ENCODE data around the gene SPACA1.
A peak's percentile ranks its signal among the peaks of the same experiment; 100 is the strongest.
"Not testable (repeated sequence)": the region's sequence is repeated elsewhere in the genome, so short reads cannot be mapped to it uniquely, and the experiment has no call there.

Gene SPACA1

GRCh38 chr6:88047510-88048150, at the start of gene SPACA1:
Gene SPACA1 (plus strand): TSS chr6:88047841. CDS start chr6:88047906, 65 bp downstream.
- peak in 1 of 56 donors; percentile 1 for DNase-seq

- DNase-seq: no peak
These were observed 46.9 kb upstream of the SPACA1 start for GRCh38 chr6:88000713-88001112.

- not testable (repeated sequence) for DNase-seq
These were observed 46.4 kb upstream of the SPACA1 start for GRCh38 chr6:88001279-88001678.

GRCh38 chr6:88004707-88005106, 42.9 kb upstream of the SPACA1 start:
- DNase-seq: no peak

GRCh38 chr6:88006557-88006956, 41.1 kb upstream of the SPACA1 start:
- no peak for DNase-seq

GRCh38 chr6:88008411-88008810, 39.2 kb upstream of the SPACA1 start:
- DNase-seq: no peak

- no peak for DNase-seq
These were observed 38.8 kb upstream of the SPACA1 start for GRCh38 chr6:88008831-88009231.

GRCh38 chr6:88013015-88013414, 34.6 kb upstream of the SPACA1 start:
- DNase-seq: no peak

- DNase-seq: no peak
These were observed 34.1 kb upstream of the SPACA1 start for GRCh38 chr6:88013554-88013953.

GRCh38 chr6:88020439-88020838, 27.2 kb upstream of the SPACA1 start:
- no peak for DNase-seq

GRCh38 chr6:88024696-88025095, 22.9 kb upstream of the SPACA1 start:
- DNase-seq: no peak

- no peak for DNase-seq
These were observed 16.1 kb upstream of the SPACA1 start for GRCh38 chr6:88031550-88031949.

- DNase-seq: no peak
These were observed 3.1 kb upstream of the SPACA1 start for GRCh38 chr6:88044530-88044929.

GRCh38 chr6:88045521-88046136, 2.0 kb upstream of the SPACA1 start:
- no peak for DNase-seq

- DNase-seq: no peak
These were observed 937 bp downstream of the SPACA1 start for GRCh38 chr6:88048578-88048977.

GRCh38 chr6:88050140-88050818, 2.6 kb downstream of the SPACA1 start:
- no peak for DNase-seq

- DNase-seq: no peak
These were observed 11.6 kb downstream of the SPACA1 start for GRCh38 chr6:88059191-88059590.

GRCh38 chr6:88062376-88062775, 14.7 kb downstream of the SPACA1 start:
- no peak for DNase-seq

- DNase-seq: no peak
These were observed 24.8 kb downstream of the SPACA1 start for GRCh38 chr6:88072462-88072861.

- no peak for DNase-seq
These were observed 27.1 kb downstream of the SPACA1 start for GRCh38 chr6:88074791-88075190.

- DNase-seq: no peak
These were observed 29.7 kb downstream of the SPACA1 start for GRCh38 chr6:88077305-88077704.

GRCh38 chr6:88086792-88087191, 39.2 kb downstream of the SPACA1 start:
- no peak for DNase-seq

- DNase-seq: no peak
These were observed 42.1 kb downstream of the SPACA1 start for GRCh38 chr6:88089708-88090107.

Measured in amygdala (tissue), 56 donors.